ENCODE results near the gene TLR6.

DNA sequence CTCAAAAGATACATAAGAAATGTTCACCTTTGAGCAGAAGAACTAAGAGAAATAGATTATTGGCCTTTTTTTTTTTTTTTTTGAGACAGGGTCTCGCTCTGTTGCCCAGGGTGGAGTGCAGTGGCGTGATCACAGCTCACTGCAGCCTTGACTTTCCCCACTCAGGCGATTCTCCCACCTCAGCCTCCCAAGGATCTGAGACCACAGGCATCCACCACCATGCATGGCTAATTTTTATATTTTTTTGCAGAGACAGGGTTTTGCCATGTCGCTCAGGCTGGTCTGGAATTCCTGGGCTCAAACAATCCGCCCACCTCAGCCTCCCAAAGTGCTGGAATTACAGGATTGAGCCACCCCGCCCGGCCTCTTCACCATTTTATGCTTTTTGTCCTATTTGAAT is 2.9 kb upstream of the TLR6 start:
- TF ChIP-seq, protein P1, sequence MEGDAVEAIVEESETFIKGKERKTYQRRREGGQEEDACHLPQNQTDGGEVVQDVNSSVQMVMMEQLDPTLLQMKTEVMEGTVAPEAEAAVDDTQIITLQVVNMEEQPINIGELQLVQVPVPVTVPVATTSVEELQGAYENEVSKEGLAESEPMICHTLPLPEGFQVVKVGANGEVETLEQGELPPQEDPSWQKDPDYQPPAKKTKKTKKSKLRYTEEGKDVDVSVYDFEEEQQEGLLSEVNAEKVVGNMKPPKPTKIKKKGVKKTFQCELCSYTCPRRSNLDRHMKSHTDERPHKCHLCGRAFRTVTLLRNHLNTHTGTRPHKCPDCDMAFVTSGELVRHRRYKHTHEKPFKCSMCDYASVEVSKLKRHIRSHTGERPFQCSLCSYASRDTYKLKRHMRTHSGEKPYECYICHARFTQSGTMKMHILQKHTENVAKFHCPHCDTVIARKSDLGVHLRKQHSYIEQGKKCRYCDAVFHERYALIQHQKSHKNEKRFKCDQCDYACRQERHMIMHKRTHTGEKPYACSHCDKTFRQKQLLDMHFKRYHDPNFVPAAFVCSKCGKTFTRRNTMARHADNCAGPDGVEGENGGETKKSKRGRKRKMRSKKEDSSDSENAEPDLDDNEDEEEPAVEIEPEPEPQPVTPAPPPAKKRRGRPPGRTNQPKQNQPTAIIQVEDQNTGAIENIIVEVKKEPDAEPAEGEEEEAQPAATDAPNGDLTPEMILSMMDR (IDR thresholded peaks at IDR 0.05): no peak
- TF ChIP-seq POLR2A (IDR thresholded peaks at IDR 0.05): no peak

All from testis (tissue), 2 donors.